ENCODE measurements around the gene CLTC.

The CLTC gene

DNA sequence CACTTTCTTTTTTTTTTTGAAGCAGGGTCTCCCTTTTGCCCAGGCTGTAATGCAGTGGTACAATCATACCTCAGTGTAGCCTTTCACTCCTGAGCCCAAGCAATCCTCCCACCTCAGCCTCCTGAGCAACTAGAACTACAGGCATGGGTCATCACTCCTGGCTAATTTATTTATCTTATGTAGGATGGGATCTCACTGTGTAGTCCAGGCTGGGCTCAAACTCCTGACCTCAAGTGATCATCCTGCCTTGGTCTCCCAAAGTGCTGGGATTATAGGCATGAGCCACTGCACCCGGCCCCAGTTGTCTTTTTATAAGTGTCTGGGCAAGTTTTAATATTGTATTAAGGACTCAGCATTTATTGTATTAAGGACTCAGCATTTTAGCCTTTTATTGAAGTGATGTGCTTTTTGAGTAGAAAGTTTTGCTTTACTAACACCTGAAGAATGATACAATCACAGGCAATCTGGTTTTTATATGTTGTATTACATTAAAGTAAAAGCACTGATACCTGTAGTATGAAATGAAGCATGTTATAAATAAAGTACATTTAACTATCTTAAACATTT is 110.7 kb downstream of the CLTC start:
- DNase-seq, result no peak

DNA sequence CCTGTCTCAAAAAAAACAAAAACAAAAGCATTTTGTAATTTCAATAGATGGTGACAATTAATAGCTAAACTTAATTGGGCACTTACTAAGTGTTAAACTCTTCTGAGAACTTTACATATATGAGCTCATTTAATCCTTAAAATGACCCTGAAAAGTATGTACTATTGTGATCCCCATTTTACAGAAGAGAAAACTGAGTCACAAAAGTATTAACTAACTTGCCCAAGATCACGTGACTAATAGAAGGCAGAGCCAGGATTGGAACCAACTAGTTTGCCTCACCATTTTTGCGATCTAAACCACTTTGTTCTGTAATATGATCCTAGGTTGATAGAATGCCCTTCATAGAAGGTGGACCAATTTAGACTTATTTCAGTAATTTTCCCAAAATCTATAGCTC is 114.0 kb downstream of the CLTC start:
- no peak for DNase-seq

DNA sequence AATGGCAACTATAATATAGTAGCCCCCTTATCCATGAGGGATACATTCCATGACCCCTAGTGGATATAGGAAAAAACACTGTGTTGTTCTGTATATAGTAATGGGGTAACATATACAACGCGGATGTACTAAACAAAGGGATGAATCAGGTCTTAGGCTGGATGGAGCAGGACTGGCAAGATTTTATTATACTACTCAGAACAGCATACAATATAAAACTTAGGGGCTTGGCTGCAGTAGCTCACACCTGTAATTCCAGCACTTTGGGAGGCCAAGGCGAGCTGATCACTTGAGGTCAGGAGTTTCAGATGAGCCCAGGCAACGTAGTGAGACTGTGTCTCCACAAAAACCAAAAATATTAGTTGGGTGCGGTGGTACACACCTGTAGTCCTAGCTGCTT is 114.5 kb downstream of the CLTC start:
- DNase-seq, result no peak

DNA sequence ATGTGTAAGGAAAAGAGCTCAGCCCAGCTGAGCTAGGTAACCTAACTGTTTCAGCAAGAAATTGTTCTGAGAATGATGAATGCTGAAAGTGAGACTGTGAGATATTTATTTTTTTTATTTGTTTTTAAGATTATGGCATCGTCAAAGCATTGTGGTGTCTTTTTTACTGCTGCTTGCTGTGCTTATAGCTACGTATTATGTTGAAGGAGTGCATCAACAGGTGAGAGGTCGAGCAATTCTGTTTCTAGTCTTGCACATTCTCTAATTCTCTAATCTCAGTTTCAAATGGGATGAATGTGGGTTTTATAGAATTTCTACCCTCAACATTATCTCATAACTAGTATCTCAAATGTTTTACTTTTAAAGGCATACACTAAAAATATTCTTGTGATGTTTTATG is 117.6 kb downstream of the CLTC start:
- no peak for DNase-seq

DNA sequence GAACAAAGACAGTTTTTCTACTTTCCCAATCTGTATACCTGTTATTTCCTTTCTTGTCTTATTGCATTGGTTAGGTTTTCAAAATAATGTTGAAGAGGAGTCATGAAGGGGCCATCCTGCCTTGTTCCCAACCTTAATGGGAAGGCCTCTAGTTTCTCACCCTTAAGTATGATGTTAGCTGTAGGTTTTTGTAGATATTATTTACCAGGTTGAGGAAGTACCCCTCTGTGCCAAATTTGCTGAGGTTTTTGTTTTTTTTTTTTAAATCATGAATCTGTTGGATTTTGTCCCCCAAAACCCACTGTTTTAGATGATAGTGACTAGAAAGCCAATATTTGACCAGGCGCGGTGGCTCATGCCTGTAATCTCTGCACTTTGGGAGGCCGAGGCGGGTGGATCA is 124.1 kb downstream of the CLTC start:
- no peak for DNase-seq

DNA sequence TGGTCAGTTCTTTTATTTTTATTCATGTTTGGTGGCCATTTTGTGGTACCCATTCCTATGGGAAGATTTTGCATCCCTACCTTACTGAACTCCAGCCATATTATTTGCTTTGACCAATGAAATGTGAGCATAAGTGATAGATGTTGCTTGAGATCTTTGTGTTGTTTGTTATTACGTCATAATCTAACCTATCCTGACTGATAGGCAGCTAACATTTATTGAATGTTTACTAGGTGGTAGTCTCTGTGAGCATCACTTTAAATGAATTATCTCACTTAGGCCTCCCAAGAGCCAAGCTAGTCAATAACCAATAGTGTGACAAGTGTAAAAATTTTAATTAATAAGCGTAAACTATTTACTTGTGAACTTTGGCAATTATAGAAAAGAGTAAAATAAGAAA is 125.3 kb downstream of the CLTC start:
- DNase-seq, result no peak
